ENCODE results near the gene AMDHD2.
"Not testable (repeated sequence)": the region's sequence is repeated elsewhere in the genome, so short reads cannot be mapped to it uniquely, and the experiment has no call there.

GRCh38 chr16:2539192-2539844 lies 19.1 kb downstream of the AMDHD2 start:
- TF ChIP-seq YY1 (IDR thresholded peaks at IDR 0.05; ENCODE audit: insufficient read depth, insufficient read length); SUZ12 (IDR thresholded peaks at IDR 0.05; ENCODE audit: extremely low read depth, insufficient read depth, insufficient read length): not testable (repeated sequence)
